NCI-H82 treated with DMSO at 0.1 percent for 48 hours (cell line): ENCODE results near the gene NIPSNAP2.
"Not testable (repeated sequence)": the region's sequence is repeated elsewhere in the genome, so short reads cannot be mapped to it uniquely, and the experiment has no call there.

Experiments used
- DNase-seq: peaks from one replicate; lab custom pipeline; 2025; ENCODE audit not compliant: unreplicated experiment; lab: John Stamatoyannopoulos, UW

NIPSNAP2 gene

GRCh38 chr7:55964261-55965099, at the start of gene NIPSNAP2:
Gene NIPSNAP2, plus strand, starts transcription at chr7:55964585. Its CDS starts 25 bp downstream, at chr7:55964610.
- peak; percentile 15 for DNase-seq

DNA sequence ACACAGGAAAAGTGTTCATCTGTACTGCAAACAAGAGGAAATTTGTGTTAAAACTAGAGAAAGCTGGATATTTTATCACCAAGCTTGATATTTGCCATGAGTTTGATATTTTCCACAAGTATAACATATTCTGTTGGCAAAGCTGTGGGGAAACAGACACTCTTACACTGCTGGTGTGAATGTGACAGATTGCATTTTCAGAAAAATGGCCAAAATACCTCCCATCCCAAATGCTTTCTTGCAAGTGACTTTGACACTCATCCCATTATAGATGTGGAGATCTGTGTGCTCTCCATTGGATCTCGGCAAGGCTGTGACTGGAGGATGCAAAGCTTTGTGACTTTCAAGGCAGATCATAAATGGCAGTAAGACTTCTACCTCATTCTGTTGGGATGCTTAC, 46.6 kb upstream of the NIPSNAP2 start:
- no peak for DNase-seq

GRCh38 chr7:55928006-55928767, 36.2 kb upstream of the NIPSNAP2 start:
- no peak for DNase-seq

DNA sequence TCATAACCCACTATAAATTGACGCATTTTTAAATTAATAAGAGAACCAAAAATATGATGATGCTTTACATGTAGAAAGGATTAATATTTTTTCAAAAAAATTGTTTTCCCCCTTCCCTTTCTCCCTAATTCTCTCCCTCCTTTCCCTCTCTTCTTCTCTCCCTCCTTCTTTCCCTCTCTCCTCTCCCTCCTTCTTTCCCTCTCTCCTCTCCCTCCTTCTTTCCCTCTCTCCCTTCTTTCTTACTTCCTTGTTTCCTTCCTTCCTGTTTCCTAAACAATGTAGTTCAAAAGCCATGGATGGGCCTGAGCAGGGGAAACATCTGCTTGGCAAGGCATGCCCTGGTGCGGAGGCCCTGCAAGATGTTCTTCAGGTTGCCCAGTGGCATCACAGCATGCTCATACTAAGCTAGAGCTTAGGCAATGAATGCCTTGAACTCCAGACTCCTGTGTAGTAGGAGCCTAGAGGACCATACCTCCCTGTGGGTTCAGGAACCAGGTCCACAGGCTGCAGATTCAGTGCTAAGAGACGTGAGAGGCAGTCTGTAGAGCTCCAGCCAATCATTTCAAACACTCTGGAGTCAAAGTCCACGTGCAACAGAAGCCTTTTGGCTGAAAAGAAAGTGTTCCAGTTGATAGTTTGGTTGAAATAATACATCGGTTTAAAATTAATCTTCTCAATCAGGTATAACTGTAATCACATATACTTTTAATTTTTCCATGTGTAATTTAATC, 32.8 kb upstream of the NIPSNAP2 start:
- no peak for DNase-seq

GRCh38 chr7:55939514-55940123, 24.8 kb upstream of the NIPSNAP2 start:
- no peak for DNase-seq

- no peak for DNase-seq
Observed at GRCh38 chr7:55946545-55946944, 17.8 kb upstream of the NIPSNAP2 start.

DNA sequence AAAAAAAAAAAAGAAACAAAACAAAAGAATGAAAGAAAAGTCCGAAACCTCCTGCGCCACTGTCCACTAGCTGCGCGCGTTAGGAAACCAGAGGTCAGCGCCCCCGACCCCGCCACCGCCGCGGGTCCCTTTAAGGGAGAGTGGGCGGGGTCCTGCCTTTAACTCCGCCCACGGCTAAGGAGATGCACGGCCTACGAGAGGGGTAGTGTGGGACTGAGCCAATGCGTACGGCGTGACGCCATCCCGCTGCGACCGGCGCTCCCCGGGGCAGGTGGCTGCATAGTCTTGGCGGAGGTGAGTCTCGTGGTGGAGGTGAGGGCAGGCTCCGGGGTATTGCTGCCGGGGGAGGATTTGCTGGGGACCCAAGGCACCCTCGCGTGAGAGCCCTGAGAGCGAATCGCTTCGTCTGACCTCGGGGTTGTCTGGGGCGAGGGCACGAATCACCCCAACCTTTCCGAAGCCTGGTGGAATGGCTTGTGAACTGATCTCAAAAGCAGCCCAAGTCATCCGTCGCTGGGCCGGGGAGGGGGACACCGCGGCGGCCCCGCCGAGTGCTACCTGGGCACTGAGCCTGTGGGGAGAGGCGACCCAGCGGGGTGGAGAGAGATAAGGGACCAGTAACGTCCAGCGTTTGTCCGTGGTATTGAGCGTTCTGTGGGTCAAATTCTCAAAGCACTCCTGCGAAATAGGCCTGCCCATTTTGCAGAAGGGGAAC, 12.6 kb upstream of the NIPSNAP2 start, which contains the start of gene MRPS17:
MRPS17 (plus strand) TSS at position 241 of the 715 bp plus-strand sequence. CDS start 1,319 bp downstream, outside the sequence.
- DNase-seq: peak; percentile 66

- DNase-seq: not testable (repeated sequence)
Observed at GRCh38 chr7:55952352-55952671, 12.1 kb upstream of the NIPSNAP2 start.

DNA sequence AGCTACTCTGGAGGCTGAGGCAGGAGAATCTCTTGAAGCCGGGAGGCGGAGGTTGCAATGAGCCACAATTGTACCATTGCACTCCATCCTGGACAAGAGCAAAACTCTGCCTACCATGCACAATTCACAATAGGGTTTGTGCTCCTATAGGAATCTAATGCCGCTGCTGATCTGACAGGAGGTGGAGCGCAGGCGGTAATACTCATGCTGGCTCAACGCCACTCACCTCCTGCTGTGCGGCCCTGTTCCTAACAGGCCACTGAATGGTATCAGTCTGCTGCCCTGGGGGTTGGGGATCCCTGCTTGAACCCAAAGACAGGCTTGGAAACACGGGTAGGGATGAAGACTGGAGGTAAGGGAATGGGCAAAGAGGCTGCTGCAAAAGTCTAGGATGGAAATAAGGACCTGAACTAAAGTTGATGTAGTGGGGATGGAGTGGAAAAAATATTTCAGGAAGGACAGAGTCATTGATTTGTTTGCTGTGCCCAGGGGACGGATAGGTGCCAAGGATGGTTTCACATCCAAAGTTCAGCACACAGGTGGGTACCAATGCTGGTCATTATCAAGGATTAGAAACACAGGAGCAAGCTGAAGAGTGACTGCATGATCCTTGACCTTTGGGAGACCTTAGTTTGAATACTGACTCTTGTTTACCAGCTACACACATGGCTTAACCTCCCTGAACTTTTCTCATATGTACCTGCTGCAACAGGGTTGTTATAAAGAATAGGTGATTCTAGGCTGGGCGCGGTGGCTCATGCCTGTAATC, 10.5 kb upstream of the NIPSNAP2 start:
- no peak for DNase-seq

DNA sequence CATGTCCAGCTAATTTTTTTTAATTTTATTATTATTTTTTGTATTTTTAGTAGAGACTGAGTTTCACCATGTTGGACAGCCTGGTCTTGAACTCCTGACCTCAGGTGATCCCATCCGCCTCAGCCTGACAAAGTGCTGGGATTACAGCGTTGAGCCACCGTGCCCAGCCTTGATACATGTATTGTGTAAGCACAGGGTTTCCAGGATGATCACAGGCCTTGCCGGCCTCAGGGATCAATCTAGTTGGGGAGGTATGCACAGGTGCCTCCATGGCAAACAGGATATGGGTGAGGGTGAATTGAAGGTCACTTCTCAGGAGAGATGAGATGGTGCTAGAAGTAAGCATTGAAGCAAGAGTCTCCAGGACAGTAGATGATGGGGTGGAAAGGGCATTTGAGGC, 7.2 kb upstream of the NIPSNAP2 start:
- DNase-seq: no peak

DNA sequence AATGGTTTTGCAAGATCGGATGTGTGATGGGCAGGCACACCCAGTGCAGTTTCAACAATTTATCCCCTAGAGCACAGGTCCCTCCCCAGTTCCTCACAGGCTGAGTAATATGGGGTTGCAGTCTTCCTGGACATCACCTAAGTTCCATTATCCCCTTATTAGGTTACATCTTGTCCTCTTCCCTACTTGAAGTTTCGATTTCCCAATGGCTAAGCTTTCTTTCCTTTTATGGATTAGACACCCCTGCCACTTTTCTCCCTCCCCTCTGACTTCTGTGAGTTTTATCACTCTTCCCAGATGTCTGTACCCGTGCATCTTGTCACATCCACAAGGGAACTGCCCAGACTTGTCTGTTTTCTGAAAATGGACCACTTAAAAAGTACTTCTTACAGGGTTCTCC, 2.4 kb upstream of the NIPSNAP2 start:
- DNase-seq: no peak

- DNase-seq: no peak
Observed at GRCh38 chr7:55963584-55964168, 709 bp upstream of the NIPSNAP2 start.

GRCh38 chr7:55965100-55965470, 700 bp downstream of the NIPSNAP2 start:
- no peak for DNase-seq

GRCh38 chr7:55965805-55966421, 1.5 kb downstream of the NIPSNAP2 start:
- DNase-seq: no peak

DNA sequence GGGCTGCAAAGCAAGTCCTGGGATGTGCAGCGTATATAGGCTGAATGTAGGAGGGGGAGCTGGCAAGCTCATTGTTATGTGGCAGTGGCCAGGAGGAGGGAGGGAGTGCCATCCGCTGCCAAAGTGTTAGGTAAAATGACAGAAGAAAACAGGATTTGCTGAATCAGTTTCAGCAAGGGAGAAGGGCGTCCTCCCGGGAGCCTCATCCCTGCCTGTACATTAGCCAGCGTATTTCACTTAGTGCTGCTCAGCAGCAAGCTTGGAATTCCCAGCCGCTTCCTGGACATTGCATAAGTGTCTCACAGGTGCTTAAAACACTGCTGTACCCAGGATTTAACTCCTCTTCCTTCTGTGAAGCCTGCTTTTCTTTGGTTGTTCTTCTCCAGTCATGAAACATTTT, 2.5 kb downstream of the NIPSNAP2 start:
- no peak for DNase-seq

- DNase-seq: no peak
Observed at GRCh38 chr7:55969391-55969790, 5.0 kb downstream of the NIPSNAP2 start.

- no peak for DNase-seq
Observed at GRCh38 chr7:55970561-55970960, 6.2 kb downstream of the NIPSNAP2 start.

DNA sequence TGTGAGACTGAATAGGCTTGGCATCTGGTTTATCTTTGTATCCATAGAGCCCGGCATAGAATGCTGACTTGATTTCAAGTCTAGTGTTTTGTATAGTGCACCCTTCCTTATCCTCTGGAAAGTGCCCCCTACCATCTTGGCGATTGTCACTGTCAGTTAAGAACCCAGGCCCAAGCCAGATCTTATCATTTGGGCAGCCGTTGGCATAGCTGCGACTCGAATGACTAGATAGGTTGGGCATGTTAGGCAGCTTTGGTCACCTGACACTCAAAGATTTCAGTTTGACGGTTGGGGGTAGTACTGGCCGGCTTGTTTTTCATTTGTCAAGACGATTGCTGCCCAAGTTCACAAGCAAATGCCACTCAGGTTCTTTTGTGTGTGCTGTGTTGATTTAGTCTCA, 6.6 kb downstream of the NIPSNAP2 start:
- no peak for DNase-seq

DNA sequence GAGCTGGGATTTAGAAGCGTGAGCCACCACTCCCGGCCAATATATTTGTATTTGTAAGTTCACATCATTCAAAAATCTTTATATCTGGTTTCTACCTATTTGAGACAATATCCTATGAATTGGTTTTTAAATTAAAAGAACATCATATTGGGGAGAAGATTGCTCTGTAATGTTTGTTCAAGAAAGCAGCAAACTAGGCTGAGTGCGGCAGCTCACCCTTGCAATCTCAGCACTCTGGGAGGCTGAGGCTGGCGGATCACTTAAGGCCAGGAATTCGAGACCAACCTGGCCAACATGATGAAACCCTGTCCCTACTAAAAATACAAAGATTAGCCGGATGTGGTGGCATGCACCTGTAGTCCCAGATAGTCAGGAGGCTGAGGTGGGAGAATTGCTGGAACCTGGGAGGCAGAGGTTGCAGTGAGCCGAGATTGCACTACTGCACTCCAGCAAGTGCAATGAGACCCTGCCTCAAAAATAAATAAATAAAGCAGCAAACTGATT, 9.4 kb downstream of the NIPSNAP2 start:
- no peak for DNase-seq
